PC-3 (cell line): ENCODE measurements around the gene TTC23L.

Experiments used
- CTCF ChIP-seq: fragments of 300-600 bp; sonication (generic); conservative IDR thresholded peaks from 2 replicates; pipeline ENCODE4 v1.5.1; 2017; ENCODE audit warnings: antibody characterized with exemption, low read depth, mild to moderate bottlenecking, low read length
- EZH2 ChIP-seq: fragments of 300-600 bp; sonication (generic); IDR thresholded peaks from one replicate; pipeline ENCODE4 v1.6.1; 2017; ENCODE audit warnings: antibody characterized with exemption, mild to moderate bottlenecking, low read length; ENCODE audit not compliant: unreplicated experiment

- no peak for TF ChIP-seq EZH2
- TF ChIP-seq CTCF: no peak
These were observed 47.2 kb upstream of the TTC23L start for GRCh38 chr5:34791761-34792244.
